Muscle of arm (tissue), 12 donors: Measurements from ENCODE around the gene CDSN. TPM values are rescaled to one million over a fixed set of nuclear protein-coding genes. Genes with fewer than 3 reads are reported as not detected.

Source experiments
- DNase-seq: peaks from one replicate; pipeline ENCODE4 v3.0.0-alpha.2; 2013
- polyA plus RNA-seq, 12 donors: library from polyadenylated mRNA; unstranded; fragments of 120-200 nt; gene quantifications; one replicate each; pipeline ENCODE4 v1.2.1, GENCODE V29; 2013; ENCODE audit not compliant: insufficient read length in 12 of 12

The CDSN gene
- polyA plus RNA-seq, 12 donors: 0.09 to 0.10 TPM; not detected in 10

DNA sequence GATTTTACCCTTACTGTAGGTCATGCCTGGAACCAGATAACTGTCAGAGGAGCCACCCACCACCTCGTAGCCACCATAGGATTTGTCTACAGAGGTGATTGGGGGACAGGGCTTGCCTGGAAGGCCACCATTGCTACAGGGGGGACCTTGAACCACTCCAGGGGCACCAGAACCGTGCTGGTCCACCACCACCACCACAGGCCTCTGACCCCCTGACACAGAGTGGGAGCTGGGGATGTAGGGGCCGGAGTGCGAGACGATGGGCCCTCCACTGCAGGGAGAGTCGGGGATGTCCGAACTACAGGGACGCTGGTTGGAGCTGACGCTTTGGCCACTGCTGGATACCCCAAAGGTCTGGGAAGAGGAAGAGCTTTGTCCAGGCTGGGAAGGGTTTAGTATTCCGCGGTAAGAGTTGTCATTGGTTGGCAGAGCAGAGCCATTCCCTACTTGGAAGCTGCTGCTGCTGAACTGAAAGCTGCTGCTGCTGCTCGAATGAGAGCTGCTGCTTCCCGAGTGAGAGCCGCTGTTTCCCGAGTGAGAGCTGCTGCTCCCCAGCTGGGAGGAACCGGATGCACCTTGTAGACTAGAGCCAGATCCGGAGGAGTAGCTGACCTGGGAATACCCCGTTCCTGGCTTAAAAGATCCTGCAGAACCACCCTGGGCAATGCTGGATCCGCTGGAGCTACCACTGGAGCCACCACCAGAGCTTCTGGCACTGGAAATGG lies 3.4 kb downstream of the CDSN start:
- DNase-seq: no peak

GRCh38 chr6:31115941-31116560 lies 4.2 kb downstream of the CDSN start:
- no peak for DNase-seq

DNA sequence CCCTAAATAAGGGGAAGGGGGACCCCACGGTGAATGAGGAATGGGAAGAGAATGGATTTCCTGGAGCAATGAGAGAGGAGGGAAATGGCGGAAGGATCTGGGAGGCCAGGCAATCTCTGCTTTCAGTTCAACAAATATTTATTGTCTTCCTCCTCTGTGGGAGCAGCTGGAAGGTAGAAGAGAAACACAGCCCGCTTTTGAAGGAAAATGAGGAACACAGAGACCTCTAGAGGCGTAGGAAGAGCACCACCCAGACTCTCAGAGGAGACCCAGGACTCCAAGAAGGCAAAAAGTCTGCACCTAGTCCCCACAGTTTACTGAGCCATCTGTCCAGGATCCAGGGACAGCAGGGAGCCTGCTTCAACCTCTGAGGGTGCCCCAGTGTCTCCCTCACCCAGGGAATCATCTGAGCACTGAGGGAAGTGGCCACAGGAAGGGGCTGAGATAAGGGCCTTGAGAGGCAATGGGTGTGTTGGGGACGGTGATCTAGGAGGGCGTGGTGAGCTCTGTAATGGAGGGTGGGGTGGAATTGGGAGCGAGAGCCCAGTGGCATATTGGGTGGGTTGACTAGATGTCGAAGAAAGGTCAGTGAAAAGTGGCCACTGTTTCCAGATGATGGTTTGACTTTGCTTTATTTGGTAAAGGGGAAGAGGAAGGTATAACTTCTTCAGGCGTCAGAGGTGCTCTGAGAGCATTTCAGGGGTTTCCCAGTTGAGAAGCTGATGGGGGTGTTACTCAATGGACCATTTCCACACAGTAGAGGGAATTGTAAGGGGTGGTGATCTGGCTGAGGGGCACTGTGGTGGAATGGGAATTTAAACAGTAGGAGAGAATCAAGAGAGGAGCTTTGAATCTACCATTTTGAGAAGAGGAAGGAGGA lies 5.0 kb downstream of the CDSN start:
- no peak for DNase-seq

- peak; percentile 66 for DNase-seq
These were observed 5.7 kb downstream of the CDSN start, which contains the start of gene PSORS1C1 for GRCh38 chr6:31114541-31114878. TSS of gene PSORS1C1 (plus strand) at chr6:31114800. CDS start at chr6:31129633, 14,833 bp downstream.

DNA sequence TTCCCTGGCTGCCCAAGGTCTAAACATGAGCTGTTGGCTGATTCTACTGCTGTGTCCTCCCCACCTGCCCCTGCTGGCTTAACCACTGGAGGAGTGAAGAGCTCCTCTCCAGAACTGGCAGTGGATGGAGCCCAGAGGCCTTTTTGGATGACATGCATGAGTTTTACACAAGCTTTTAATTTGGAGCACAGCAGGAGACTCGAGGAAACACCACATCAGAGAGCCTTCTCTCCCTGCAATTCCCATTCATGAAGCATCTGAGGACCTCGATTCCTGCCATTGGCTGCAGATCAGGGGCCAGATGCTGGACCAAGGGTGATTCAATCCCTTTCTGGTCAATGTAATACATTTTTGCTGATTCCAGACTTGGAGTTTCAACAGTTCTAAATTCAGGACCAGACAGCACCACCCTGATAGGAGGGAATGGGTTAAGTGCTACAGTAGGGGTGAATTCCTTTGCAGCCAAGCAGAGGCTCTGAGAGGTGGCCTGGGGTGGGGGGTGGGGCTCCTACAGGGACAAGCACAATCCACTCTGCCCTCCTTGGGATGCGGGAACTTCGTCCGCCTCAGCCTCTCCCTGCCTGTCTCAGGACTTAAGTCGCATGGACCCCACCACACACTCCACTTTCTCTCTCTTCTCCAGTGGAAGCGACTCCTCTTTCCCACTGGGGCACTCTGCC lies 6.2 kb downstream of the CDSN start:
- DNase-seq: no peak

- DNase-seq: no peak
These were observed 7.8 kb downstream of the CDSN start, which contains the start of gene C6orf15 for GRCh38 chr6:31112478-31112877. TSS of gene C6orf15 (minus strand) at chr6:31112575. CDS start at chr6:31112555, 20 bp downstream.

GRCh38 chr6:31111712-31112111 lies 8.5 kb downstream of the CDSN start:
- DNase-seq: no peak

DNA sequence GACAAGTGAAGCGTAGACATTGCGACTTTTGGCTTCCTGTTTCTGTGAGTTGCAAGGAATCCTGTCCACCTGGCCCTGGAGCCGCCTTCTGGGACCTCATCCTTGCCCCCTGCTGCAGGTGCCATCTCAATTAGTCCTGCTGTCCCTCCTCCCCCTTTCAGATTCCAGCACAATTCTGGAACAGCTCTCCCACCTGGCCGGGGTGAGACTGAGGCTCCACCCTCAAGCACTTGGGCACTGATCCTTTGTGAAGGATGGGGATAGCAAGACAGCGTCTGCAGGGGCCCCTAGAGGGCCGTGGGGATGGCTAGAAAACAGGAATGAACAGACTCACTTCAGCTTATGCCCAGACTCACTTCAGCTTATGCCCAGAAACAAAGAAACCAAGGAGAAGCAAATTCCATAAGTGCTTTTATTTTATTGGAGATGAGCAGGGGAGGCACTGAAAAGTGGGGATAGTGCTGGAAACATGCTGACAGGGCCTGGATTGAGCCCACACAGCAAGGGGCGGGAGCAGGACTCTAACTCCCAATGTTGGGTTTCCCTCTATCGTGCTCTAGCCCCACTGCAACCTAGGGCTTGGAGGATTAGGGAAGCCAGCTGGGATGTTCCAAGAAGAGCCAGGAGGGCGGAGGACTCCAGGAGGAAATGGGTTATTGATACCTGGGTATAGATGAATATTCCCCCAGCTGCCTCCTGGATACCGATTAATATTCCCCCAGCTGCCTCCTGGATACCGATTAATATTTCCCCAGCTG lies 9.2 kb downstream of the CDSN start:
- DNase-seq: no peak

- no peak for DNase-seq
These were observed 13.2 kb downstream of the CDSN start for GRCh38 chr6:31107052-31107451.

DNA sequence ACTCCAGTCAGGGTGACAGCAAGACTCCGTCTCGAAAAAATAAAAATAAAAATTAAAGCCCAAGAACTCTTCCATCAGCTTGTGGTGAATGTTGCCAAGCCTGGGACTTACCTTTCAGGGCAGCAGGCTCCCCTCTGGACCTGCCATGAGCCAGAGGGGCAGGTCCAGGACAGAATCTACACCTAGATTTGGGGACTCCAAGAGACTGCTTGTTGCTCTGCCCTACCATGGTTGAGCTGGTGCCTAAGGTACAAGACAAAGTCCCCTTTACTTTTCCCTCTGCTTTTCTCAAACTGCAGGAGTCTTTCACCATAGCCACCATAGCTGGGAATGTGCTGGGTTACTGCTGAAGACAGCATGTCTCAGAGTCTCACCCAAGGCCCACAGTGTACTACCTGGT lies 17.1 kb downstream of the CDSN start:
- DNase-seq: no peak

DNA sequence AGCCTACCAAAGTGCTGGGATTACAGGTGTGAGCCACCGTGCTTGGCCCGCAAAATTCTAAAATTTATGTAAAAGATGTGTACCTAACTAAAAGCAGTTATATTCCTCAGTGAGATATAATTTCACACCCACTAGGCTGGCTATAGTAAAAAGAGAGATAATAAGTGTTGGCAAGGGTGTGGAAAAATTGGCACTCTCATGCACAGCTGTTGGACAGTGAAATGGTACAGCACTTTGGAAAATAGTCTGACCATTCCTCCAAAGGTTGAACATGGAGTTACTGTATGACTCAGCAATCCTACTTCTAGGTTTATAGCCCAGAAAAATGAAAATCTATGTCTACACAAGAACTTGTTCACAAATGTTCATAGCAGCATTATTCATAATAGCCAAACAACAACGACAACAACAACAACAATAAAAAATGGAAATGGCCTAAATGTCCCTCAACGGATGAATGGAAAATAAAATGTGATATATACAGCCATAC lies 21.8 kb downstream of the CDSN start:
- no peak for DNase-seq

GRCh38 chr6:31096656-31097055 lies 23.6 kb downstream of the CDSN start:
- no peak for DNase-seq

DNA sequence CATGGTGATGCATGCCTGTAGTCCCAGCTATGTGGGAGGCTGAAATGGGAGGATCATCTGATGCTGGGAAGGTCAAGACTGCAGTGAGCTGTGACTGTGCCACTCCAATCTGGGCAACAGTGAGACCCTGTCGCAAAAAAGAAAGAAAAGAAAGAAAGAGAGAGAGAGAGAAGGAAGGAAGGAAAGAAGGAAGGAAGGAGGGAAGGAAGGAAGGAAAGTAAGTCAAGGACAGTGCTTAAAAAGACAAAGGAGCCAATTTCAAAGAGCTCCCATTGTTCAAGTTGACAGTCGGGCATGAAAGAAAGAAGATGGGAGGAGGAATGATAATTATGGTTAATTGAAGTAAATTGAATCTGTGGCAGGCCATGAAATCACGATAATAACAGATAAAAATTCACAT lies 24.0 kb downstream of the CDSN start:
- DNase-seq: no peak

GRCh38 chr6:31094389-31094881 lies 25.8 kb downstream of the CDSN start:
- no peak for DNase-seq

- DNase-seq: no peak
These were observed 27.3 kb downstream of the CDSN start for GRCh38 chr6:31092769-31093505.

- no peak for DNase-seq
These were observed 28.0 kb downstream of the CDSN start for GRCh38 chr6:31092238-31092637.

DNA sequence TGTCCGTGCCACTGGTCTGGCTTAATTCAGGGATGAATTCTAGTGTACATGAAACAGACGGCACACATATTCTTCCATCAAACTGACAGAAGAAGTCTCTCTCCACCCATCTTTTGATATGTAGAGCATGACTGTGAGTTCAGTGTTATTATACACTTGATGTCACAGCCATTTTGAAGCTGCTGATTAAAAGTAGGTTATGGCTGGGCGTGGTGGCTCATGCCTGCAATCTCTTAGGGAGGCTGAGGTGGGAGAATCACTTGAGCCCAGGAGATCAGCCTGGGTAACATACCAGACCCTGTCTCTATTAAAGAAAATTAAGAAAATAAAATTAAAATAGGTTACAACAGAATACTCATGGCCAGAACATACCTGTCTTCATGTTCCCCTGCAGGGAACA lies 28.6 kb downstream of the CDSN start:
- DNase-seq: no peak

- DNase-seq: no peak
These were observed 29.3 kb downstream of the CDSN start for GRCh38 chr6:31090973-31091364.

- DNase-seq: no peak
These were observed 29.8 kb downstream of the CDSN start for GRCh38 chr6:31090275-31090972.
